Panc1 (cell line): Measurements from ENCODE around the gene SH3BP5. TPM values are rescaled to one million over a fixed set of nuclear protein-coding genes. Genes with fewer than 3 reads are reported as not detected.

ENCODE experiments used
- ATAC-seq: fragments of 200-7000 bp; cut with Tn5 transposase; 2 replicates; pipeline ENCODE4 v1.9.1; 2020; ENCODE audit warnings: mild to moderate bottlenecking, moderate library complexity
- BruUV-seq: library from RNA; stranded (reverse); fragments of 400-500 nt; replicated peaks from 2 replicates; lab custom pipeline; 2021; lab: Mats Ljungman, UMichigan
- CTCF ChIA-PET: fragments of 300-600 bp; sonication (Branson Sonifier 250); formaldehyde crosslinking; loops from one replicate; lab custom pipeline; 2022; ENCODE audit warnings: antibody characterized with exemption; lab: Charles Lee
- POLR2A ChIA-PET: fragments of 300-600 bp; sonication (Branson Sonifier 250); formaldehyde crosslinking; loops from one replicate; lab custom pipeline; 2022; ENCODE audit warnings: antibody characterized with exemption; lab: Charles Lee
- DNase-seq: peaks from one replicate; pipeline ENCODE4 v3.0.0-alpha.2; 2010; ENCODE audit warnings: low read depth, low spot score
- H3K27ac ChIP-seq: 2 replicates; pipeline ENCODE4 v1.5.1; 2011; ENCODE audit warnings: mild to moderate bottlenecking, low read length, inconsistent platforms
- H3K27me3 ChIP-seq: fragments of 200-500 bp; sonication (Bioruptor generic); 2 replicates; pipeline ENCODE4 v1.6.0; 2014; ENCODE audit warnings: low read length, inconsistent platforms; ENCODE audit not compliant: control insufficient read depth, insufficient read depth
- H3K36me3 ChIP-seq: fragments of 200-500 bp; sonication (Bioruptor generic); 2 replicates; pipeline ENCODE4 v1.5.1; 2014; ENCODE audit warnings: inconsistent platforms, mild to moderate bottlenecking, low read length, moderate library complexity; ENCODE audit not compliant: control insufficient read depth, insufficient read depth
- H3K4me1 ChIP-seq: 2 replicates; pipeline ENCODE4 v1.5.1; 2011; ENCODE audit warnings: inconsistent platforms, mild to moderate bottlenecking, low read length, moderate library complexity; ENCODE audit not compliant: control insufficient read depth, insufficient read depth
- H3K4me3 ChIP-seq, 2 experiments: 2 replicates each; pipeline ENCODE4 v1.5.1; 2011 to 2012; ENCODE audit warnings: low read depth in 2 of 2, low read length in 2 of 2, mild to moderate bottlenecking in 2 of 2, inconsistent platforms in 1 of 2, moderate library complexity in 1 of 2
- H3K9me3 ChIP-seq: fragments of 200-500 bp; sonication (Bioruptor generic); 2 replicates; pipeline ENCODE4 v1.5.1; 2014; ENCODE audit warnings: low read depth, mild to moderate bottlenecking, inconsistent platforms, low read length, moderate library complexity; ENCODE audit not compliant: control insufficient read depth, insufficient read depth
- CTCF ChIP-seq: fragments of 450-650 bp; IDR thresholded peaks from 2 replicates; pipeline ENCODE4 v1.5.1; 2017; ENCODE audit warnings: mild to moderate bottlenecking
- POLR2AphosphoS5 ChIP-seq: IDR thresholded peaks from 2 replicates; pipeline ENCODE4 v1.6.1; 2012; ENCODE audit warnings: mild to moderate bottlenecking, low read depth, low read length, moderate library complexity
- REST ChIP-seq, 2 experiments: IDR thresholded peaks; 2 replicates each; pipeline ENCODE4 v1.6.1; 2011 to 2012; ENCODE audit warnings: low read depth in 2 of 2, control low read depth in 1 of 2, low read length in 1 of 2, mild to moderate bottlenecking in 1 of 2, moderate library complexity in 1 of 2; ENCODE audit not compliant: insufficient read depth in 1 of 2
- SIN3A ChIP-seq: IDR thresholded peaks from 2 replicates; pipeline ENCODE4 v1.6.1; 2012; ENCODE audit warnings: low read depth, mild to moderate bottlenecking, low read length, moderate library complexity, borderline replicate concordance; ENCODE audit not compliant: insufficient read depth
- TCF7L2 ChIP-seq: IDR thresholded peaks from 2 replicates; pipeline ENCODE4 v1.6.1; 2011; ENCODE audit warnings: mild to moderate bottlenecking, low read depth, low read length, inconsistent platforms
- in situ Hi-C: cut with HindIII; loops from 2 replicates; pipeline ENCODE4 v1.10.0; 2016; ENCODE audit warnings: low sequenced_read_pairs, low pct_unique_long_range_greater_than_20kb
- intact Hi-C: fragments of 100-400 bp; cut with micrococcal nuclease; formaldehyde crosslinking; loops from one replicate; pipeline ENCODE4 v1.10.0; 2022; ENCODE audit not compliant: unreplicated experiment
- total RNA-seq: library from RNA; stranded (reverse); gene quantifications from one replicate; pipeline ENCODE4 v1.2.1, GENCODE V29; 2021; ENCODE audit not compliant: unreplicated experiment

The SH3BP5 gene
- total RNA-seq, 1 experiment from 2014 or later, result 12.0 TPM

GRCh38 chr3:15309662-15310335, 22.6 kb downstream of the SH3BP5 start:
- TF ChIP-seq SIN3A, result no peak
- TF ChIP-seq CTCF, result no peak
- no peak for DNase-seq
- intact Hi-C loops, result no loop called here
- ChIA-PET POLR2A (no interaction called here), CTCF (no interaction called here)
- ATAC-seq, result no peak
- Histone ChIP-seq H3K27ac (no peak overlapping the region), H3K27me3 (no peaks in the 10 kb centered on the region), H3K4me3 (no peak overlapping the region), H3K4me1 (peaks cover 6% of the 10 kb centered on the region; the same call in 1 of the 2 replicates), H3K9me3 (no peaks in the 10 kb centered on the region), H3K36me3 (no peaks in the 10 kb centered on the region)
- no TSS peak for BruUV-seq
- in situ Hi-C loops, result no loop called here

GRCh38 chr3:15307580-15307979, 24.8 kb downstream of the SH3BP5 start:
- Histone ChIP-seq H3K27ac (no peak overlapping the region), H3K4me1 (peaks cover 6% of the 10 kb centered on the region; the same call in 1 of the 2 replicates), H3K27me3 (no peaks in the 10 kb centered on the region), H3K36me3 (no peaks in the 10 kb centered on the region), H3K4me3 (no peak overlapping the region), H3K9me3 (no peaks in the 10 kb centered on the region)
- ATAC-seq, result no peak
- TF ChIP-seq REST (IDR thresholded peaks at IDR 0.05; ENCODE audit: insufficient read depth in 1 of 2, low read depth in 2 of 2, low read length in 1 of 2), result no peak
- no peak for TF ChIP-seq SIN3A
- no peak for TF ChIP-seq TCF7L2
- no peak for DNase-seq
- in situ Hi-C loops, result no loop called here
- POLR2A ChIA-PET, result no interaction called here
- intact Hi-C loops, result no loop called here
- no TSS peak for BruUV-seq
- CTCF ChIA-PET, result no interaction called here

GRCh38 chr3:15306979-15307359, 25.4 kb downstream of the SH3BP5 start:
- in situ Hi-C loops (no loop called here), intact Hi-C loops (no loop called here)
- Histone ChIP-seq H3K27ac (no peak overlapping the region), H3K27me3 (no peaks in the 10 kb centered on the region), H3K4me1 (peaks cover 6% of the 10 kb centered on the region; the same call in 1 of the 2 replicates), H3K4me3 (no peak overlapping the region), H3K36me3 (no peaks in the 10 kb centered on the region), H3K9me3 (no peaks in the 10 kb centered on the region)
- ATAC-seq, result no peak
- no TSS peak for BruUV-seq
- no peak for DNase-seq
- TF ChIP-seq SIN3A (no peak), POLR2AphosphoS5 (no peak), REST (IDR thresholded peaks at IDR 0.05; ENCODE audit: insufficient read depth in 1 of 2, low read depth in 2 of 2, low read length in 1 of 2) (no peak), TCF7L2 (no peak), CTCF (no peak)
- ChIA-PET CTCF (no interaction called here), POLR2A (no interaction called here)
